ENCODE results near the gene HPSE2.

Gene HPSE2

DNA sequence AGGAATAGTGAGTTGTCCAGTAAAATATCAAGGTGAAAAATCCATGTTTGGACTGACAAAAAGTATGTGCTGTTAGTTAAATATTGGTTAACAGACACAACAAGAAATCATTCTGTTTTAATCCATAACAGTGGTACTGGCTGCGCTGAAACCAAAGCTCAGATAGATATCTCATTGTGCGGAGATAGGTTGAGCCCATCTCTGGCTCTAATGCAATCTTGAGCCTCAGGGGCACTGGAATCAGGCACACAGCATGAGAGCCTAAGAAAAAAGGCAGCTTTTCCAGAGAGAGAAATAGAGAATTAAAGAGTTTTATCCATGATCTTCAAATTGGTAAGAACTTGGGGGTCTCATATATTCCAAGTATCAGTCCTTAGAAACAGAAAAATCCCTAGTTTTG is 373.7 kb downstream of the HPSE2 start:
- TF ChIP-seq, protein P1, sequence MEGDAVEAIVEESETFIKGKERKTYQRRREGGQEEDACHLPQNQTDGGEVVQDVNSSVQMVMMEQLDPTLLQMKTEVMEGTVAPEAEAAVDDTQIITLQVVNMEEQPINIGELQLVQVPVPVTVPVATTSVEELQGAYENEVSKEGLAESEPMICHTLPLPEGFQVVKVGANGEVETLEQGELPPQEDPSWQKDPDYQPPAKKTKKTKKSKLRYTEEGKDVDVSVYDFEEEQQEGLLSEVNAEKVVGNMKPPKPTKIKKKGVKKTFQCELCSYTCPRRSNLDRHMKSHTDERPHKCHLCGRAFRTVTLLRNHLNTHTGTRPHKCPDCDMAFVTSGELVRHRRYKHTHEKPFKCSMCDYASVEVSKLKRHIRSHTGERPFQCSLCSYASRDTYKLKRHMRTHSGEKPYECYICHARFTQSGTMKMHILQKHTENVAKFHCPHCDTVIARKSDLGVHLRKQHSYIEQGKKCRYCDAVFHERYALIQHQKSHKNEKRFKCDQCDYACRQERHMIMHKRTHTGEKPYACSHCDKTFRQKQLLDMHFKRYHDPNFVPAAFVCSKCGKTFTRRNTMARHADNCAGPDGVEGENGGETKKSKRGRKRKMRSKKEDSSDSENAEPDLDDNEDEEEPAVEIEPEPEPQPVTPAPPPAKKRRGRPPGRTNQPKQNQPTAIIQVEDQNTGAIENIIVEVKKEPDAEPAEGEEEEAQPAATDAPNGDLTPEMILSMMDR (conservative IDR thresholded peaks at IDR 0.05; ENCODE audit: low read depth, low read length) = no peak
- no peak overlapping the region for H3K4me3 ChIP-seq (ENCODE audit: low read depth, low read length)
- no peak for DNase-seq (ENCODE audit: low read depth)

GRCh38 chr10:98858525-98858924 is 377.1 kb downstream of the HPSE2 start:
- TF ChIP-seq, protein P1 (conservative IDR thresholded peaks at IDR 0.05; ENCODE audit: low read depth, low read length) = no peak
- peak; percentile 5 for DNase-seq (ENCODE audit: low read depth)
- H3K4me3 ChIP-seq (ENCODE audit: low read depth, low read length) = no peak overlapping the region

- H3K4me3 ChIP-seq (ENCODE audit: low read depth, low read length) = no peak overlapping the region
- no peak for DNase-seq (ENCODE audit: low read depth)
- TF ChIP-seq, protein P1 (conservative IDR thresholded peaks at IDR 0.05; ENCODE audit: low read depth, low read length) = no peak
Measured at GRCh38 chr10:98855403-98856189, 380.1 kb downstream of the HPSE2 start.

DNA sequence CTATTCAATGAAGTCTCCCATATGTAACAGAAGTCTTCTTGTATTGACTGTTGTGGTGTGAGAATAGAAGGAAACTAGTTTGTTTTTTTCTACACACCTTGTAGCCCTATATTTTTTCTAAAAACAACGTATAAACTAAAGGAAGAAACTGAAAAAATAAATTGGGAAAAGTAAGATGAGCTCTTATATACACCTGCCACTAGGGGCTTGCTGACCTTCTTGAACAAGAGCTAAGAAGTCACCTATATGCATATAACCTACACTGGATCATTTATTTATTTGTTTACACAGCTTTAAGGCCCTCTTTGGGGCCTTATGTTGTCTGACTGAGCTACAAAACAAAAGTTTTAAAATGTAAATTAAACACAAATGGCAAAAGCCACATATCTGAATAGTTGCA is 383.0 kb downstream of the HPSE2 start:
- TF ChIP-seq, protein P1 (conservative IDR thresholded peaks at IDR 0.05; ENCODE audit: low read depth, low read length) = no peak
- no peak for DNase-seq (ENCODE audit: low read depth)
- H3K4me3 ChIP-seq (ENCODE audit: low read depth, low read length) = no peak overlapping the region

GRCh38 chr10:98848361-98848760 is 387.3 kb downstream of the HPSE2 start:
- TF ChIP-seq, protein P1 (conservative IDR thresholded peaks at IDR 0.05; ENCODE audit: low read depth, low read length) = no peak
- DNase-seq (ENCODE audit: low read depth) = no peak
- no peak overlapping the region for H3K4me3 ChIP-seq (ENCODE audit: low read depth, low read length)

DNA sequence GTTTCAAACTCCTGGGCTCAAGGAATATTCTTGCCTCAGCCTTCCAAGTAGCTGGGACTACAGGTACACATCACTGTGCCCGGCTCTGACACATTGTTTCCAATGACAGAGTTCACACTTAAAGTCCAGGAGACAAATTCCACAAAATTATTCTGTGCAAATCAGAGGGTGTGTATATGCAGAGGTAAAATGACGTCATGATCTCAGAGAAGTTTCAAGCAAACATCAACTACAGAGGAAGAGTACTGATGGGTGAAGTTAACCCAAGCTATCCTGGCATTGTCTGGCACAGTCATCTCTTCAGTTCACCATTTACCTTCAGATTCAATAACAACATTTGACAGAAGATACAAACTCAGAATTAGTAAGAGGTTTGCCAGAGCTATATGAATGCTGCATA is 388.9 kb downstream of the HPSE2 start:
- TF ChIP-seq, protein P1 (conservative IDR thresholded peaks at IDR 0.05; ENCODE audit: low read depth, low read length) = no peak
- no peak overlapping the region for H3K4me3 ChIP-seq (ENCODE audit: low read depth, low read length)
- no peak for DNase-seq (ENCODE audit: low read depth)

GRCh38 chr10:98833542-98833941 is 402.1 kb downstream of the HPSE2 start:
- DNase-seq (ENCODE audit: low read depth) = no peak
- no peak overlapping the region for H3K4me3 ChIP-seq (ENCODE audit: low read depth, low read length)
- TF ChIP-seq, protein P1 (conservative IDR thresholded peaks at IDR 0.05; ENCODE audit: low read depth, low read length) = no peak
